GM18858 (cell line): ENCODE results near the gene DCUN1D4.

Source experiments
- ATAC-seq: cut with Tn5 transposase; IDR thresholded peaks from one replicate; pipeline ENCODE4 v1.9.1; 2021; ENCODE audit not compliant: unreplicated experiment

Gene DCUN1D4

GRCh38 chr4:51958199-51958968 is 115.4 kb downstream of the DCUN1D4 start:
- no peak for ATAC-seq

- no peak for ATAC-seq
These were observed 117.5 kb downstream of the DCUN1D4 start for GRCh38 chr4:51960486-51960885.

DNA sequence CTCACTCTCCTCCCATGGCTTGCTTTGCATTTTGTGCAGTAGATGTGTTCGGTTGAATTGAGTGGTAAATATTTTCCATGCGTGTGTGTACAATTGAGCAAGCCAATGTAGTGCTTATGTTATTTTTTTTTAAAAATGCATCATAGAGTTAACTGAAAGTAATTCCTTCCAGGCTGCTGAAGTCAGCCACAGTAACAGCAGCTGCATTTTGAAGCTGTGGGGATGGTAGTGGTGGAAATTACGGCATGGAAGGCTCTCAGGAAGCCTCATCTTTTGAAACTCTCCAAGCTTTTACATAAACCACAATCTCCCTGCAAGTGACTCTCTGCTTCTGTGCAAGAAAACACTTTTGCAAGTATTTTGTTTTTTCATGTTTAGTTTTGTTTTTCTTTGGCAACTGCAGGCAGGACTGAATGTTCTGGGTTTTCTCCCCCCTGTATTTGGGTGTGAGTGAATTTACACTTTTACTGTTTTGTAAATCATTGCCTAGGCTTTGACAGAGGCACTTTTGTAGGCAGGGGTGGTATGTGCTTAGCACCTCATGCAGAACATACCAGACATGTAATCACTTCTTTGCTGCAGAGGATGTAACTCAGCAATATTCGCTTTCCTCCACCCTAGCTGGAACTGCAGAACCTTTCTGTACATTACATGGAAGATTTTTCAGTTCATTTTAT is 121.0 kb downstream of the DCUN1D4 start:
- no peak for ATAC-seq

DNA sequence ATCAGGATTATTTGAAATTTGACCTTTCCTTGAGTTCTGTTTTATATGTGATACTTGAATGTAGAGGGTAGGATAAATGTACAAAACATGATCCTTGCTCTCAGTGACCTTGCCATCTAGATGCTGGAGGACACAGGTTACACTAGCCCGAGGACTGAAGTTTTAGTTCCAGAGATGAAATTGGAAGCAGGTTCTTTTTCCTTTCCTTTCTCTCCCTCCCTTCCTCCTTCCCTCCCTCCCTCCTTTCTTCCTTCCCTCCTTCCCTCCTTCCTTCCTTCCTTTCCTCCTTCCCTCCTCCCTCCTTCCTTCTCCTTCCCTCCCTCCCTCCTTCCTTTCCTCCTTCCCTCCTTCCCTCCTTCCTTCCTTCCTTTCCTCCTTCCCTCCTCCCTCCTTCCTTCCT is 122.9 kb downstream of the DCUN1D4 start:
- ATAC-seq, result no peak
